Mesenchymal stem cell (in vitro differentiated cells and primary cell): Measurements from ENCODE around the gene MRPS24.
A peak's percentile ranks its signal among the peaks of the same experiment; 100 is the strongest.

ENCODE experiments used
- DNase-seq: peaks from one replicate; pipeline ENCODE4 v3.0.0-alpha.2; 2013
- H2AFZ ChIP-seq: one replicate; pipeline ENCODE4 v1.6.1; 2013; ENCODE audit warnings: low read depth, mild to moderate bottlenecking, control low read depth, inconsistent platforms, low read length, moderate library complexity
- H2AK5ac ChIP-seq: 2 replicates; pipeline ENCODE4 v1.6.1; 2013; ENCODE audit warnings: low read length, moderate library complexity, mild to moderate bottlenecking, inconsistent platforms; ENCODE audit not compliant: severe bottlenecking
- H2BK120ac ChIP-seq: one replicate; pipeline ENCODE4 v1.6.1; 2013; ENCODE audit warnings: low read depth, mild to moderate bottlenecking, inconsistent platforms, low read length, moderate library complexity
- H2BK12ac ChIP-seq, 2 experiments: one replicate each; pipeline ENCODE4 v1.6.1; 2013; ENCODE audit warnings: inconsistent platforms in 2 of 2, low read length in 2 of 2, mild to moderate bottlenecking in 2 of 2, moderate library complexity in 2 of 2, control low read depth in 1 of 2
- H2BK15ac ChIP-seq: one replicate; pipeline ENCODE4 v1.6.1; 2013; ENCODE audit warnings: mild to moderate bottlenecking, low read depth, inconsistent platforms; ENCODE audit not compliant: poor library complexity, severe bottlenecking
- H2BK5ac ChIP-seq: 2 replicates; pipeline ENCODE4 v1.6.1; 2013; ENCODE audit warnings: low read depth, mild to moderate bottlenecking, low read length, control low read depth, inconsistent platforms; ENCODE audit not compliant: poor library complexity, severe bottlenecking
- H3K14ac ChIP-seq, 2 experiments: one replicate each; pipeline ENCODE4 v1.6.1; 2013; ENCODE audit warnings: inconsistent platforms in 2 of 2, low read length in 2 of 2, control low read depth in 1 of 2, mild to moderate bottlenecking in 1 of 2, moderate library complexity in 1 of 2
- H3K18ac ChIP-seq, 2 experiments: one replicate each; pipeline ENCODE4 v1.6.1; 2013; ENCODE audit warnings: inconsistent platforms in 2 of 2, low read length in 2 of 2, control low read depth in 1 of 2, low read depth in 1 of 2, mild to moderate bottlenecking in 1 of 2
- H3K23ac ChIP-seq, 2 experiments: one replicate each; pipeline ENCODE4 v1.6.1; 2013; ENCODE audit warnings: inconsistent platforms in 2 of 2, low read length in 2 of 2, mild to moderate bottlenecking in 2 of 2, moderate library complexity in 2 of 2, control low read depth in 1 of 2
- H3K27ac ChIP-seq: 2 replicates; pipeline ENCODE4 v1.5.1; 2013; ENCODE audit warnings: mild to moderate bottlenecking, moderate library complexity, low read length, control low read depth, inconsistent platforms; ENCODE audit not compliant: poor library complexity, severe bottlenecking
- H3K27me3 ChIP-seq, 2 experiments: 2 replicates each; pipeline versions ENCODE4 v1.6.1 to v1.7.0; 2013; ENCODE audit warnings: low read length in 2 of 2, mild to moderate bottlenecking in 2 of 2, moderate library complexity in 2 of 2, control low read depth in 1 of 2, inconsistent platforms in 1 of 2; ENCODE audit not compliant: control insufficient read depth in 1 of 2, insufficient read depth in 1 of 2
- H3K36me3 ChIP-seq, 2 experiments: 2 replicates each; pipeline versions ENCODE4 v1.6.1 to v1.7.0; 2013; ENCODE audit warnings: low read length in 2 of 2, control low read depth in 1 of 2, inconsistent platforms in 1 of 2, low read depth in 1 of 2, mild to moderate bottlenecking in 1 of 2; ENCODE audit not compliant: insufficient read depth in 2 of 2, control insufficient read depth in 1 of 2
- H3K4ac ChIP-seq, 2 experiments: one replicate each; pipeline ENCODE4 v1.6.1; 2013; ENCODE audit warnings: inconsistent platforms in 2 of 2, low read length in 2 of 2, mild to moderate bottlenecking in 2 of 2, moderate library complexity in 2 of 2, control low read depth in 1 of 2, low read depth in 1 of 2
- H3K4me1 ChIP-seq: 2 replicates; pipeline ENCODE4 v1.6.1; 2013; ENCODE audit warnings: low read depth, low read length, control low read depth; ENCODE audit not compliant: control insufficient read depth, insufficient read depth
- H3K4me2 ChIP-seq: 2 replicates; pipeline ENCODE4 v1.6.1; 2013; ENCODE audit warnings: low read length, mild to moderate bottlenecking, inconsistent platforms; ENCODE audit not compliant: poor library complexity, severe bottlenecking
- H3K4me3 ChIP-seq, 2 experiments: 2 replicates each; pipeline versions ENCODE4 v1.5.1 to v1.7.0; 2013; ENCODE audit warnings: low read length in 2 of 2, mild to moderate bottlenecking in 2 of 2, control low read depth in 1 of 2, low read depth in 1 of 2; ENCODE audit not compliant: insufficient read depth in 1 of 2
- H3K79me1 ChIP-seq: replicated peaks from 2 replicates; pipeline ENCODE4 v1.6.1; 2013; ENCODE audit warnings: mild to moderate bottlenecking, control low read depth, low read length, inconsistent platforms; ENCODE audit not compliant: poor library complexity, severe bottlenecking
- H3K9ac ChIP-seq: 2 replicates; pipeline ENCODE4 v1.7.0; 2013; ENCODE audit warnings: mild to moderate bottlenecking, low read length, moderate library complexity
- H3K9me3 ChIP-seq: 2 replicates; pipeline ENCODE4 v1.7.0; 2013; ENCODE audit warnings: mild to moderate bottlenecking, low read length; ENCODE audit not compliant: control insufficient read depth
- H4K8ac ChIP-seq: one replicate; pipeline ENCODE4 v1.6.1; 2013; ENCODE audit warnings: inconsistent platforms, mild to moderate bottlenecking, low read length, moderate library complexity
- H4K91ac ChIP-seq: one replicate; pipeline ENCODE4 v1.6.1; 2013; ENCODE audit warnings: mild to moderate bottlenecking, low read length, inconsistent platforms
- WGBS: methylation state at CpG from one replicate; pipeline ENCODE4 v1.1.7; 2013; ENCODE audit warnings: mixed read lengths; 5-methylcytosine and 5-hydroxymethylcytosine counted together

MRPS24 gene

DNA sequence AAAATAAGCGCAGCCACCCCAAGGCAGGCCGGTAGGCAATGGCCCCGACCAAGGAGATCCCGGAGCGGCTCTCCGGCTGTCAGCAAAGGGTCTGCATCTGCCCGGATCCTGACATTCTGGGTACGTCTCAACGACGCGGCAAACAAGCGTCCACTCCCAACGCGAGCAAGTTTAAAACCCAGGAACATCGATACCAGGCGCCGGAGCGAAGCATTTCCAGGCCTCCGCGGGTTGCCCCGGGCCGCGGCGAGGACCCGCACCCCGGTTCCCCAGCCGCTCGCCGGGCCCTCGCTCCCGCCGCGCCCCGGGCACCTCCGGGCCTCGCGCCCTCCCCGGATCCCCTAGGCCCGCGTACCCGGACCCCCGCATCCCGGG is 36.6 kb upstream of the MRPS24 start:
- Histone ChIP-seq H2AFZ (peak overlapping the region; percentile 76), H3K4me3 (peak overlapping the region; percentile 83 to 89), H3K4me1 (peaks cover 12% of the 10 kb centered on the region), H2BK12ac (no peak overlapping the region), H3K23ac (no peak overlapping the region), H3K36me3 (peaks cover 9% of the 10 kb centered on the region in 2 experiments), H2BK5ac (peak overlapping the region; percentile 4), H3K18ac (peak overlapping the region in 1 of 2 experiments; percentile 78), H3K27ac (peak overlapping the region; percentile 74), H2AK5ac (no peak overlapping the region), H2BK120ac (peak overlapping the region; percentile 94), H3K4ac (peak overlapping the region in 1 of 2 experiments; percentile 96), H3K9ac (peak overlapping the region; percentile 94), H3K27me3 (no peaks in the 10 kb centered on the region), H3K4me2 (peak overlapping the region; percentile 83), H2BK15ac (no peak overlapping the region), H3K79me1 (peaks cover 25% of the 10 kb centered on the region), H4K8ac (peak overlapping the region; percentile 82), H4K91ac (no peak overlapping the region), H3K9me3 (no peaks in the 10 kb centered on the region), H3K14ac (peak overlapping the region in 1 of 2 experiments; percentile 75)
- peak; percentile 60 for DNase-seq
- WGBS = under 1% methylated on average over 15 of the region's 43 CpGs

DNA sequence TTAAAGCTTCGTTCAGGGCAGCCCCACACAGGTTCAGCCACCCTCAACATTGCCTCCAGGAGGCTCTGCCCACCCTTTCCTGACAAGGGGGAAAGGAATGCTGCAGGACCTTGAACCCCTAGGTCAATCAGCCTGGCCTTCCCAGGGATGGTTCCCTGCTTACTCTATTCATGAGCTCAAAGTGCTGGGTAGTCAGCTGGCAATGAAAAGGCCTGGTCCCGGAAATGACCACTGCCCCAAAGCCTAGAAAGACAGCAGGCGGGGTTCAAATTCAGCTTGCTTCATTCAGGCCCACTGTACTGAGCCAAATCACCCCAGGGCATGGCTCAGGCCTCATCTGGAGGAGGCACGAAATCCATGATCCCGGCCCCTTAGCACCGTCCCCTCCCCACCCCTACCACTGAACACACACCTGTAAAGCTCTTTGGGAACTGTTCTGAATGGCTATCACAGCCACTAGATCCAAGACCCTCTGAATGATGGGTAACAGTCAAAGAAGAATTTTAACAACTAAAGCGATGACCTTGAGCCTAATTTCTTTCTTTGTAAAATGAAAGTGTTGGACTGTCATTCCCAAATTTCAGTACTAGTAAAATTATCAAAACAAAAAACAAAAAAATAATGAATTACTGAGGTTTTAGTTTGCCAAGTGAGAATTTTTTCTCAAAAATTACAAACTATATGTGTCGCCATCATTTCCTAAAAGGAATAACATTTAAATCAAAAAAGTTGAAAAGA is 36.1 kb upstream of the MRPS24 start:
- peak overlapping the region in 1 of 2 experiments; percentile 55 for H3K14ac ChIP-seq
- no peaks in the 10 kb centered on the region for H3K27me3 ChIP-seq
- no peak overlapping the region for H2BK12ac ChIP-seq
- DNase-seq = peak; percentile 20
- peak overlapping the region in 1 of 2 experiments; percentile 49 for H3K18ac ChIP-seq
- H3K4me1 ChIP-seq = peaks cover 12% of the 10 kb centered on the region
- H3K4me2 ChIP-seq = peak overlapping the region; percentile 83
- H4K91ac ChIP-seq = no peak overlapping the region
- peaks cover 9 to 10% of the 10 kb centered on the region in 2 experiments for H3K36me3 ChIP-seq
- H2BK120ac ChIP-seq = no peak overlapping the region
- H2BK5ac ChIP-seq = no peak overlapping the region
- 56% methylated on average over 6 of the region's 8 CpGs for WGBS
- no peak overlapping the region for H2AK5ac ChIP-seq
- H3K27ac ChIP-seq = peak overlapping the region; percentile 74
- H3K79me1 ChIP-seq = peaks cover 25% of the 10 kb centered on the region
- no peak overlapping the region for H3K23ac ChIP-seq
- H2BK15ac ChIP-seq = no peak overlapping the region
- no peak overlapping the region for H2AFZ ChIP-seq
- peak overlapping the region; percentile 94 for H3K9ac ChIP-seq
- H3K4me3 ChIP-seq = peak overlapping the region; percentile 83 to 89
- peak overlapping the region in 1 of 2 experiments; percentile 71 for H3K4ac ChIP-seq
- H4K8ac ChIP-seq = no peak overlapping the region
- no peaks in the 10 kb centered on the region for H3K9me3 ChIP-seq

DNA sequence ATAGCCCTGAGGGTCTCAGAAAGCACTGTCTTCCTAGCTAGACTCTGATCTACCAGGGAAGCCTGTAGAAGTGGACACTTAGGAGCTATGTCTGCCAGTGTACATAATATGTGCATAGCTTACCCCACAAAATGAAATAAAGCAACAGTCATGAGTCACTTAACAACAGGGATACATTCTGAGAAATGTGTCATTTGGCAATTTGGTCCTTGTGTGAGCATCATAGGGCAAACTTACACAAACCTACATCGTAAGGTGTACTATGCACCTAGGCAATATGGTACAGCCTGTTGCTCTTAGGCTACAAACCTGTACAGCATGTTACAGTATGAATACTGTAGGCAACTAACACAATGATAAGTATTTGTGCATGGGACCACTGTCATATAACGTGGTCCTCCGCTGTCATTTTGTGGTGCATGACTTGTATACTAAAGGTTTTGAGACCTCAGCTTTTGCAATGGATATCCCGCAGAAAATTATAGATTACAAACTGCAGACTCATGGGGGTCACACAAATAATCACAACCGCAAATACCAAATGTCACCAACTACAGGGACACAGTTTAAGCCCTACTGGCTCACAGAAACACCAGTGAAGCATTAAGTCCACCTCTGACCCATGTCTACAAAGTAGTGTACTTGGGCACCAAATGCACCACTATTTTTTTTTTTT is 35.4 kb upstream of the MRPS24 start:
- Histone ChIP-seq H3K14ac (no peak overlapping the region), H2BK5ac (no peak overlapping the region), H3K23ac (no peak overlapping the region), H3K9ac (peak overlapping the region; percentile 94), H3K4me3 (peak overlapping the region in 1 of 2 experiments; percentile 89), H3K27ac (no peak overlapping the region), H2BK15ac (no peak overlapping the region), H2BK12ac (peak overlapping the region in 1 of 2 experiments; percentile 53), H3K36me3 (peaks cover 9 to 10% of the 10 kb centered on the region in 2 experiments), H3K4me2 (peak overlapping the region; percentile 83), H3K4ac (no peak overlapping the region), H3K4me1 (peaks cover 12% of the 10 kb centered on the region), H3K27me3 (no peaks in the 10 kb centered on the region), H3K9me3 (no peaks in the 10 kb centered on the region), H4K8ac (no peak overlapping the region), H2BK120ac (no peak overlapping the region), H2AK5ac (no peak overlapping the region), H3K79me1 (peaks cover 25% of the 10 kb centered on the region), H2AFZ (no peak overlapping the region), H4K91ac (no peak overlapping the region), H3K18ac (no peak overlapping the region)
- DNase-seq = peak; percentile 47
- WGBS = 95% methylated on average over 5 of the region's 5 CpGs

DNA sequence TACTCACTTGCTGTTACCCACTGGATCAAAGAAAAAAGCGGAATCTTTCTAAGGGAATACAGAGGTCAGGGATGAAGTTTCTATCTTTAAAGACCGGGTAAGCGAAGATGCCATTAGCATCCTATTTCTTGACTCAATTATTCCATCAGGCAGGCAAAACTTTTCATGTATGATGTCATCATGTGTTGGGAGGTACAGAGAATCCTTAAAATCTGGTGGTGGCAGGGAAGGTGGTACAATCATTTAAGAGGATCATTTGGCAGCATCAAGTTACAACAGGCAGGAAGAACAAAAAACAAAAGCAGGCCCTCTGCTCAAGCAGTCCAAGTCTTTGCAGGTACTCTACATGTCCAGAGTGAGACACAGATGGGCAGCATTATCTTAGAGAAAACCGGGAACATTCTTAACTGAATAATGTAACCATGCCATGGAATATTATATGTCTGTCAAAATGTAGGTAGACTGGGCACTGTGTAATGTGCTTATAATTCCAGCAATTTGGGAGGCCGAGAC is 33.3 kb upstream of the MRPS24 start:
- H3K4me1 ChIP-seq = peaks cover 12% of the 10 kb centered on the region
- no peaks in the 10 kb centered on the region for H3K9me3 ChIP-seq
- H4K8ac ChIP-seq = no peak overlapping the region
- no peak overlapping the region for H2BK5ac ChIP-seq
- no peak overlapping the region for H3K4ac ChIP-seq
- H3K27ac ChIP-seq = no peak overlapping the region
- 100% methylated on average over 2 of the region's 5 CpGs for WGBS
- no peak overlapping the region for H3K23ac ChIP-seq
- H3K14ac ChIP-seq = no peak overlapping the region
- H3K36me3 ChIP-seq = peaks cover 9 to 14% of the 10 kb centered on the region in 2 experiments
- H3K79me1 ChIP-seq = peaks cover 26% of the 10 kb centered on the region
- H2BK12ac ChIP-seq = no peak overlapping the region
- H3K4me2 ChIP-seq = no peak overlapping the region
- no peak overlapping the region for H3K4me3 ChIP-seq
- H2AK5ac ChIP-seq = no peak overlapping the region
- no peak overlapping the region for H4K91ac ChIP-seq
- no peak overlapping the region for H2BK15ac ChIP-seq
- no peak overlapping the region for H3K9ac ChIP-seq
- H2BK120ac ChIP-seq = no peak overlapping the region
- no peak overlapping the region for H2AFZ ChIP-seq
- H3K18ac ChIP-seq = no peak overlapping the region
- no peaks in the 10 kb centered on the region for H3K27me3 ChIP-seq
- DNase-seq = no peak
